ENCODE data around the gene RALGPS2.

Gene RALGPS2

DNA sequence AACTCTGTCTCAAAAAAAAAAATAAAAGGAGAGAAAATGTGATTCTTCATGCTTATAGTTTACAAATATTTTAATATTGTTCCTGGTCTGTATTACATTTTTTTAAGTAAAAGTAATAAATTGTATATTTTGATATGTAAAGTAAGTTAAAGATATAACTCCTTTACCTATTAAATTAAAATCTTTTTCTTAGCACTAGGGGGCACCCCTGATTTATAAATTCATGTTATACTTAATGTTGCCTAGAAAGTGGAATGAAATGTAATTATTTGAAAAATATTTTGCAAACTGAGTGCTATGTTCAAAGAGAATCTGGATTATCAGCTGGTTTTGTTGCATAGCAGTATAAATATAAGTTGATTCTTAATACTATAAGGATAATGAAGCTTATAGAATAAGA lies 49.2 kb downstream of the RALGPS2 start:
- Histone ChIP-seq H3K36me3 (replicated peaks; ENCODE audit: low read depth, low read length) (no peaks in the 10 kb centered on the region), H2AFZ (ENCODE audit: low read depth, low read length) (no peak overlapping the region), H3K79me2 (ENCODE audit: low read length) (no peaks in the 10 kb centered on the region)

DNA sequence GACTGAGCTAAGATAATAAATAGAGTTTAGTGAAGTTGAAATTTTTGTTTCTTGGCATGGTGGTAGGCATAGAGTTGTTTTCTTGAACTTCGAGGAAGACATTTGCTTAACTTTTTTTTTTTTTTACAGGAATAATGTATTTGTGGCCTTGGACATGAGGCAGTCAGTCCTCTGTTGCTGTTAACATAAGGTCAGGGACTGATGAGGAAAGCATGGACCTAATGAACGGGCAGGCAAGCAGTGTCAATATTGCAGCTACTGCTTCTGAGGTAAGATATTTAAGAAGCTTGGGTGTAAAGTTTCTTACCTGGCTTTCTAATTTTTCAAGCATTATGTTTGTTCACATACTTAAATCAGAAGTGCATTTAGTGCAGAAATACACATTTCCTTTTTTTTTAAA lies 51.5 kb downstream of the RALGPS2 start:
- Histone ChIP-seq H3K9ac (ENCODE audit: low read length) (no peak overlapping the region), H3K79me2 (ENCODE audit: low read length) (no peaks in the 10 kb centered on the region), H3K4me1 (ENCODE audit: low read length) (no peaks in the 10 kb centered on the region), H3K4me2 (ENCODE audit: low read length) (no peak overlapping the region), H3K4me3 (ENCODE audit: low read length) (no peak overlapping the region), H3K9me3 (ENCODE audit: insufficient read depth, low read length) (no peaks in the 10 kb centered on the region), H4K20me1 (ENCODE audit: insufficient read depth, low read length) (no peaks in the 10 kb centered on the region), H3K27ac (ENCODE audit: low read length) (no peak overlapping the region), H3K27me3 (ENCODE audit: low read depth, low read length) (no peaks in the 10 kb centered on the region), H3K36me3 (replicated peaks; ENCODE audit: low read depth, low read length) (no peaks in the 10 kb centered on the region), H2AFZ (ENCODE audit: low read depth, low read length) (no peak overlapping the region)
- TF ChIP-seq, protein P1, sequence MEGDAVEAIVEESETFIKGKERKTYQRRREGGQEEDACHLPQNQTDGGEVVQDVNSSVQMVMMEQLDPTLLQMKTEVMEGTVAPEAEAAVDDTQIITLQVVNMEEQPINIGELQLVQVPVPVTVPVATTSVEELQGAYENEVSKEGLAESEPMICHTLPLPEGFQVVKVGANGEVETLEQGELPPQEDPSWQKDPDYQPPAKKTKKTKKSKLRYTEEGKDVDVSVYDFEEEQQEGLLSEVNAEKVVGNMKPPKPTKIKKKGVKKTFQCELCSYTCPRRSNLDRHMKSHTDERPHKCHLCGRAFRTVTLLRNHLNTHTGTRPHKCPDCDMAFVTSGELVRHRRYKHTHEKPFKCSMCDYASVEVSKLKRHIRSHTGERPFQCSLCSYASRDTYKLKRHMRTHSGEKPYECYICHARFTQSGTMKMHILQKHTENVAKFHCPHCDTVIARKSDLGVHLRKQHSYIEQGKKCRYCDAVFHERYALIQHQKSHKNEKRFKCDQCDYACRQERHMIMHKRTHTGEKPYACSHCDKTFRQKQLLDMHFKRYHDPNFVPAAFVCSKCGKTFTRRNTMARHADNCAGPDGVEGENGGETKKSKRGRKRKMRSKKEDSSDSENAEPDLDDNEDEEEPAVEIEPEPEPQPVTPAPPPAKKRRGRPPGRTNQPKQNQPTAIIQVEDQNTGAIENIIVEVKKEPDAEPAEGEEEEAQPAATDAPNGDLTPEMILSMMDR (IDR thresholded peaks at IDR 0.05; ENCODE audit: low read depth, low read length): no peak
- TF ChIP-seq EZH2phosphoT487 (IDR thresholded peaks at IDR 0.05; ENCODE audit: low read depth): no peak

More for the DNA sequence above, 49.2 kb downstream of the RALGPS2 start:
- H3K27ac ChIP-seq (ENCODE audit: low read length): no peak overlapping the region
- 0 out of 2 replicates have a peak, but pooled peaks cover under 1% of the 10 kb centered on the region for H4K20me1 ChIP-seq (ENCODE audit: insufficient read depth, low read length)
- no peak overlapping the region for H3K4me3 ChIP-seq (ENCODE audit: low read length)
- no peak for TF ChIP-seq EZH2phosphoT487 (IDR thresholded peaks at IDR 0.05; ENCODE audit: low read depth)
- TF ChIP-seq, protein P1 (IDR thresholded peaks at IDR 0.05; ENCODE audit: low read depth, low read length): peak; percentile 59
- H3K4me1 ChIP-seq (ENCODE audit: low read length): no peaks in the 10 kb centered on the region
- H3K4me2 ChIP-seq (ENCODE audit: low read length): no peak overlapping the region
- H3K9me3 ChIP-seq (ENCODE audit: insufficient read depth, low read length): no peaks in the 10 kb centered on the region
- H3K27me3 ChIP-seq (ENCODE audit: low read depth, low read length): no peaks in the 10 kb centered on the region
- H3K9ac ChIP-seq (ENCODE audit: low read length): no peak overlapping the region

DNA sequence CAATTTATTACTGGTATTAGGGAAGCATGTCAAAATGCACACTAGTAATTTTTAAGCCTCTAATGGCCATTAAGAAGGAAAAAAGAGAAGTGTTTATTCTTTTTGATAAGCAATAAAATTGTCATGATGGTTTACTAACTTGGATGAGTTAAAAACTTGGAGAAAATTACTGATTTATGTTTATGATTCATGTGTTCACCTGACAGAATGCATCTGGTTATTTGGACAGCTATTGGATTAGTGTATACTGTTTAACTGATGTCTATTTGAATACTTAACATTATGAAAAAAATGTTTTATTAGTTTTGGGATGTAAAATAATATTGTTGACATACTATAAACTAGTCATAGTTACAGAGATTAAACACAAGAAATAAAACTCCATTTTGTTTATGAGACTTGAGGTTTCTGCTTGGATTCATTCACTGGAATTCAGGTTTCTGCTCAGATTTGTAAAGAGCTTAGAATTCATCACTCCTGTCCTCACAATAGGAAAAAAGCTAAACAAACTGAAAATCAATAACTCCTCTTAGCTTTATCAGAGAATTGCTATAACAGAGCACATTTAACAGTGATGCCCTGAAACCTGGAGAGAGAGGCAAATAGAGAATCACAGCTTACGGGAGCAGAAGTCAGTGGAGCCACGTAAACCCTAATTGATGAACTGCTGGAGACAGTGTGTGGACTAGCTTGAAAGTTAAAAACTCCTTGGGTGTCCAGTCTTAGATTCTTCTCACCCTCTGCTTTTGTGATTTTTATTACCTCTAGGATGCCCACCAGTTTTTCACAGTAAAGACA lies 56.7 kb downstream of the RALGPS2 start:
- Histone ChIP-seq H3K36me3 (replicated peaks; ENCODE audit: low read depth, low read length) (no peaks in the 10 kb centered on the region), H3K4me1 (ENCODE audit: low read length) (peaks cover 6% of the 10 kb centered on the region), H3K9me3 (ENCODE audit: insufficient read depth, low read length) (no peaks in the 10 kb centered on the region), H3K9ac (ENCODE audit: low read length) (no peak overlapping the region), H4K20me1 (ENCODE audit: insufficient read depth, low read length) (no peaks in the 10 kb centered on the region), H3K27me3 (ENCODE audit: low read depth, low read length) (no peaks in the 10 kb centered on the region), H3K4me3 (ENCODE audit: low read length) (no peak overlapping the region), H3K4me2 (ENCODE audit: low read length) (no peak overlapping the region), H3K79me2 (ENCODE audit: low read length) (no peaks in the 10 kb centered on the region), H2AFZ (ENCODE audit: low read depth, low read length) (no peak overlapping the region), H3K27ac (ENCODE audit: low read length) (no peak overlapping the region)
- TF ChIP-seq, protein P1 (IDR thresholded peaks at IDR 0.05; ENCODE audit: low read depth, low read length): no peak
- no peak for TF ChIP-seq EZH2phosphoT487 (IDR thresholded peaks at IDR 0.05; ENCODE audit: low read depth)

DNA sequence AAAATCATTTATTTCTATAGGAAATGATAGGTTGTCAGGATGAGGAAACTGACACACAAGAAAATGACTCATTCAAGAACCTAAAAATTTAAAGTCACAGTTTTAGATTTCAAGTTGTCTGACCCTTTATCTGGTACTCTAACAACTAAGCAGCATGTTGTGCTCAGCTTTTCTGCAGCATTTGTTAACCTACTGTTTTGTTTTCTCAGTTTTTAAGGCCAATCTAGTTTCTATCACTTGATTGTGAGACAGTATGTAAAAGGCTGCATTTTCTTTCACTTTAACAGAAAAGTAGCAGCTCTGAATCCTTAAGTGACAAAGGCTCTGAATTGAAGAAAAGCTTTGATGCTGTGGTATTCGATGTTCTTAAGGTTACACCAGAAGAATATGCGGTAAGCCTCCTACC lies 59.1 kb downstream of the RALGPS2 start:
- Histone ChIP-seq H2AFZ (ENCODE audit: low read depth, low read length) (no peak overlapping the region), H3K36me3 (replicated peaks; ENCODE audit: low read depth, low read length) (no peaks in the 10 kb centered on the region), H3K4me2 (ENCODE audit: low read length) (no peak overlapping the region), H3K79me2 (ENCODE audit: low read length) (no peaks in the 10 kb centered on the region), H3K4me3 (ENCODE audit: low read length) (no peak overlapping the region), H3K27me3 (ENCODE audit: low read depth, low read length) (no peaks in the 10 kb centered on the region), H4K20me1 (ENCODE audit: insufficient read depth, low read length) (no peaks in the 10 kb centered on the region), H3K4me1 (ENCODE audit: low read length) (peaks cover 6% of the 10 kb centered on the region), H3K27ac (ENCODE audit: low read length) (no peak overlapping the region), H3K9ac (ENCODE audit: low read length) (no peak overlapping the region), H3K9me3 (ENCODE audit: insufficient read depth, low read length) (no peaks in the 10 kb centered on the region)
- TF ChIP-seq, protein P1 (IDR thresholded peaks at IDR 0.05; ENCODE audit: low read depth, low read length): no peak
- TF ChIP-seq EZH2phosphoT487 (IDR thresholded peaks at IDR 0.05; ENCODE audit: low read depth): no peak

Data from OCI-LY3 (cell line).